Stimulated activated memory B cell treated with anti-CD40 and anti-IgM and Interleukin-4, amounts not matched to agents 10 μg/mL and 1 μg/mL and 100 μg/mL, for 72 hours (primary cell): ENCODE measurements around the gene MFSD6.

Source experiments
- ATAC-seq: fragments of 150-1000 bp; cut with Tn5 transposase; 2 replicates; pipeline ENCODE4 v1.10.0; 2021
- H3K27ac Mint-ChIP-seq: one replicate; pipeline ENCODE4 v1.8.0; 2022; ENCODE audit warnings: mild to moderate bottlenecking, mixed read lengths
- H3K27me3 Mint-ChIP-seq: one replicate; pipeline ENCODE4 v1.8.0; 2022; ENCODE audit warnings: mixed read lengths
- H3K36me3 Mint-ChIP-seq: one replicate; pipeline ENCODE4 v1.8.0; 2022; ENCODE audit warnings: mixed read lengths
- H3K4me1 Mint-ChIP-seq: one replicate; pipeline ENCODE4 v1.8.0; 2022; ENCODE audit warnings: mixed read lengths
- H3K4me3 Mint-ChIP-seq: one replicate; pipeline ENCODE4 v1.8.0; 2022; ENCODE audit warnings: mild to moderate bottlenecking, moderate library complexity, mixed read lengths
- H3K9me3 Mint-ChIP-seq: one replicate; pipeline ENCODE4 v1.8.0; 2022; ENCODE audit warnings: mixed read lengths

The MFSD6 gene

GRCh38 chr2:190530248-190530900 is 122.2 kb downstream of the MFSD6 start:
- H3K27me3 Mint-ChIP-seq = no peaks in the 10 kb centered on the region
- no peaks in the 10 kb centered on the region for H3K9me3 Mint-ChIP-seq
- H3K36me3 Mint-ChIP-seq = no peaks in the 10 kb centered on the region
- H3K27ac Mint-ChIP-seq = peak overlapping the region; percentile 42
- peaks cover 69% of the 10 kb centered on the region for H3K4me1 Mint-ChIP-seq
- no peak overlapping the region for H3K4me3 Mint-ChIP-seq
- no peak for ATAC-seq

GRCh38 chr2:190532581-190532980 is 124.4 kb downstream of the MFSD6 start:
- Mint-ChIP-seq H3K9me3 (peaks cover 3% of the 10 kb centered on the region), H3K36me3 (peaks cover 13% of the 10 kb centered on the region), H3K4me1 (peaks cover 66% of the 10 kb centered on the region), H3K27me3 (no peaks in the 10 kb centered on the region), H3K4me3 (no peak overlapping the region), H3K27ac (peak overlapping the region; percentile 99)
- no peak for ATAC-seq

GRCh38 chr2:190533175-190533967 is 125.2 kb downstream of the MFSD6 start:
- peak overlapping the region; percentile 93 for H3K4me3 Mint-ChIP-seq
- peak overlapping the region; percentile 99 for H3K27ac Mint-ChIP-seq
- no peaks in the 10 kb centered on the region for H3K27me3 Mint-ChIP-seq
- H3K36me3 Mint-ChIP-seq = peaks cover 19% of the 10 kb centered on the region
- peaks cover 3% of the 10 kb centered on the region for H3K9me3 Mint-ChIP-seq
- H3K4me1 Mint-ChIP-seq = peaks cover 58% of the 10 kb centered on the region
- ATAC-seq = no peak

- peaks cover 9% of the 10 kb centered on the region for H3K9me3 Mint-ChIP-seq
- ATAC-seq = peak; percentile 67
- peaks cover 24% of the 10 kb centered on the region for H3K36me3 Mint-ChIP-seq
- H3K27ac Mint-ChIP-seq = peak overlapping the region; percentile 99
- peaks cover 53% of the 10 kb centered on the region for H3K4me1 Mint-ChIP-seq
- no peaks in the 10 kb centered on the region for H3K27me3 Mint-ChIP-seq
- peak overlapping the region; percentile 93 for H3K4me3 Mint-ChIP-seq
These were observed 125.8 kb downstream of the MFSD6 start for GRCh38 chr2:190533968-190534309.

GRCh38 chr2:190534310-190535120 is 126.4 kb downstream of the MFSD6 start, which contains the start of gene NEMP2:
NEMP2 (minus strand) TSS chr2:190534722; CDS start chr2:190534655, 67 bp downstream.
- H3K9me3 Mint-ChIP-seq = peaks cover 11% of the 10 kb centered on the region
- peaks cover 47% of the 10 kb centered on the region for H3K4me1 Mint-ChIP-seq
- peak within 1 kb of the TSS; percentile 99 for H3K27ac Mint-ChIP-seq
- peak; percentile 94 for ATAC-seq
- peak within 1 kb of the TSS; percentile 93 for H3K4me3 Mint-ChIP-seq
- H3K27me3 Mint-ChIP-seq = no peaks in the 10 kb centered on the region
- H3K36me3 Mint-ChIP-seq = peaks cover 28% of the 10 kb centered on the region

- H3K27me3 Mint-ChIP-seq = no peaks in the 10 kb centered on the region
- peak overlapping the region; percentile 93 for H3K4me3 Mint-ChIP-seq
- H3K4me1 Mint-ChIP-seq = peaks cover 41% of the 10 kb centered on the region
- peaks cover 34% of the 10 kb centered on the region for H3K36me3 Mint-ChIP-seq
- ATAC-seq = no peak
- peak overlapping the region; percentile 99 for H3K27ac Mint-ChIP-seq
- peaks cover 15% of the 10 kb centered on the region for H3K9me3 Mint-ChIP-seq
These were observed 126.9 kb downstream of the MFSD6 start for GRCh38 chr2:190535121-190535439.

- Mint-ChIP-seq H3K27ac (peak overlapping the region; percentile 99), H3K9me3 (peaks cover 21% of the 10 kb centered on the region), H3K4me3 (peak overlapping the region; percentile 63), H3K4me1 (peaks cover 36% of the 10 kb centered on the region), H3K36me3 (peaks cover 39% of the 10 kb centered on the region), H3K27me3 (no peaks in the 10 kb centered on the region)
- ATAC-seq = no peak
These were observed 127.4 kb downstream of the MFSD6 start for GRCh38 chr2:190535586-190535985.

- Mint-ChIP-seq H3K36me3 (peaks cover 59% of the 10 kb centered on the region), H3K4me3 (no peak overlapping the region), H3K27ac (no peak overlapping the region), H3K4me1 (peaks cover 30% of the 10 kb centered on the region), H3K27me3 (no peaks in the 10 kb centered on the region), H3K9me3 (peaks cover 38% of the 10 kb centered on the region)
- ATAC-seq = no peak
These were observed 129.6 kb downstream of the MFSD6 start for GRCh38 chr2:190537765-190538164.

- no peak overlapping the region for H3K4me3 Mint-ChIP-seq
- H3K4me1 Mint-ChIP-seq = peaks cover 25% of the 10 kb centered on the region
- ATAC-seq = no peak
- H3K36me3 Mint-ChIP-seq = peaks cover 62% of the 10 kb centered on the region
- peaks cover 38% of the 10 kb centered on the region for H3K9me3 Mint-ChIP-seq
- H3K27me3 Mint-ChIP-seq = no peaks in the 10 kb centered on the region
- H3K27ac Mint-ChIP-seq = no peak overlapping the region
These were observed 130.0 kb downstream of the MFSD6 start for GRCh38 chr2:190538201-190538600.

GRCh38 chr2:190540048-190540447 is 131.9 kb downstream of the MFSD6 start:
- no peak overlapping the region for H3K4me3 Mint-ChIP-seq
- peaks cover 62% of the 10 kb centered on the region for H3K36me3 Mint-ChIP-seq
- H3K4me1 Mint-ChIP-seq = peaks cover 16% of the 10 kb centered on the region
- no peaks in the 10 kb centered on the region for H3K27me3 Mint-ChIP-seq
- ATAC-seq = no peak
- H3K27ac Mint-ChIP-seq = no peak overlapping the region
- peaks cover 38% of the 10 kb centered on the region for H3K9me3 Mint-ChIP-seq

- Mint-ChIP-seq H3K4me1 (no peaks in the 10 kb centered on the region), H3K27ac (no peak overlapping the region), H3K4me3 (no peak overlapping the region), H3K36me3 (peaks cover 28% of the 10 kb centered on the region), H3K9me3 (peaks cover 22% of the 10 kb centered on the region), H3K27me3 (no peaks in the 10 kb centered on the region)
- no peak for ATAC-seq
These were observed 136.9 kb downstream of the MFSD6 start for GRCh38 chr2:190545093-190545492.

- Mint-ChIP-seq H3K27ac (no peak overlapping the region), H3K36me3 (peaks cover 22% of the 10 kb centered on the region), H3K4me1 (no peaks in the 10 kb centered on the region), H3K9me3 (peaks cover 15% of the 10 kb centered on the region), H3K27me3 (no peaks in the 10 kb centered on the region), H3K4me3 (no peak overlapping the region)
- no peak for ATAC-seq
These were observed 137.6 kb downstream of the MFSD6 start for GRCh38 chr2:190545555-190546385.

GRCh38 chr2:190546734-190547133 is 138.6 kb downstream of the MFSD6 start:
- Mint-ChIP-seq H3K9me3 (peaks cover 8% of the 10 kb centered on the region), H3K27ac (no peak overlapping the region), H3K4me3 (no peak overlapping the region), H3K36me3 (peaks cover 13% of the 10 kb centered on the region), H3K4me1 (peaks cover 3% of the 10 kb centered on the region), H3K27me3 (no peaks in the 10 kb centered on the region)
- ATAC-seq = no peak

GRCh38 chr2:190547886-190548285 is 139.7 kb downstream of the MFSD6 start:
- no peak for ATAC-seq
- no peaks in the 10 kb centered on the region for H3K27me3 Mint-ChIP-seq
- H3K27ac Mint-ChIP-seq = no peak overlapping the region
- H3K9me3 Mint-ChIP-seq = no peaks in the 10 kb centered on the region
- H3K36me3 Mint-ChIP-seq = peaks cover 2% of the 10 kb centered on the region
- H3K4me1 Mint-ChIP-seq = peaks cover 10% of the 10 kb centered on the region
- H3K4me3 Mint-ChIP-seq = no peak overlapping the region

GRCh38 chr2:190550137-190550536 is 142.0 kb downstream of the MFSD6 start:
- Mint-ChIP-seq H3K27me3 (no peaks in the 10 kb centered on the region), H3K4me1 (peaks cover 10% of the 10 kb centered on the region), H3K4me3 (no peak overlapping the region), H3K27ac (no peak overlapping the region), H3K36me3 (peaks cover 1% of the 10 kb centered on the region), H3K9me3 (no peaks in the 10 kb centered on the region)
- ATAC-seq = no peak
